ENCODE measurements around the gene CLRN3. TPM values are rescaled to one million over a fixed set of nuclear protein-coding genes. Genes with fewer than 3 reads are reported as not detected.

CLRN3 gene
- total RNA-seq, 4 donors from 2014 or later: 0.27 TPM; not detected in 3

DNA sequence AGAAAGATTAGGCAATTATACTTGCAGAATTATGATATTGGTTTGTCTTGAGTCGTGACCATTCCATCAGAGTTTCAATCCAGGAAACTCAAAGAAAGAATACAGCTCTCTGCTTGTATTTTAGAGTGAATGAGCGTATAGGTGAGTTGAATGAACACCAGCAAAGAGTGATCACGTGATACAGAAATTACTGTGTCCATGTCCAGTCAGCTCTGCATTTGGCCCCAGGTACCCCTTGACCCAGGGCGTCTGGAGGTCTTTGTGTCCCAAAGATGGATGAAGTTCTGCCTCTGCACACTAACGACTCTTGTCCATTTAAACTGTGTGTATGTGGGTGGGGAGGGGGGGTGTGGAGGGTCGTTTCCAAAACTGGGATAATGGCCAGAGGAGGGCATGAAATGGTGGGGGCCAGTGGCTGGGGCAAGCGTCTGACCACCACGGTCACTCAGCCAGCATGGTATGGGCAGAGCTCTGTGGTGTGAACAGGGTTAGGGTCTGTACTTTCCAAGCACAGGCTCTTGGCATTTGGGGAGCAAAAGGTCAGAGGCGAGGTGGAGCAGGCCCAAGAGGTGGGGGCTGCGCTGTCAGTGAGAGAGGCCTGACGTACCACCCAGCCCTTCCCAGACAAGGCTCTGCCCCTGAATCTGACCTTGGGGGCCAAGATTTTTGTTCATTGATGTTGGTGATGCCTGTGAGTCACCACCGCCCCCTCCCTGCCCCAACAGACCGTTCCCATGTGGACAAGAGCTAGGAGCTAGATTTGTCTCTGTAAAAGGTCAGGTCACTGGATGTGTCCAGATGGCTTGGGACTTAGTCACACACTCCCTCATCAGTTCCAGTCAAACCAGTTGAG lies 15.6 kb upstream of the CLRN3 start:
- Histone ChIP-seq H3K4me1 (peaks cover 6 to 7% of the 10 kb centered on the region in 2 donors), H3K9me3 (no peaks in the 10 kb centered on the region), H3K27me3 (peaks cover 4 to 8% (median 6%) of the 10 kb centered on the region in 3 donors), H3K27ac (peak overlapping the region in 2 of 4 donors; percentile 46 to 66), H3K4me3 (peak overlapping the region; percentile 53 to 72 (median 60)), H3K36me3 (no peaks in the 10 kb centered on the region)
- ATAC-seq (no peak), DNase-seq (no peak)
- TF ChIP-seq, protein P1, sequence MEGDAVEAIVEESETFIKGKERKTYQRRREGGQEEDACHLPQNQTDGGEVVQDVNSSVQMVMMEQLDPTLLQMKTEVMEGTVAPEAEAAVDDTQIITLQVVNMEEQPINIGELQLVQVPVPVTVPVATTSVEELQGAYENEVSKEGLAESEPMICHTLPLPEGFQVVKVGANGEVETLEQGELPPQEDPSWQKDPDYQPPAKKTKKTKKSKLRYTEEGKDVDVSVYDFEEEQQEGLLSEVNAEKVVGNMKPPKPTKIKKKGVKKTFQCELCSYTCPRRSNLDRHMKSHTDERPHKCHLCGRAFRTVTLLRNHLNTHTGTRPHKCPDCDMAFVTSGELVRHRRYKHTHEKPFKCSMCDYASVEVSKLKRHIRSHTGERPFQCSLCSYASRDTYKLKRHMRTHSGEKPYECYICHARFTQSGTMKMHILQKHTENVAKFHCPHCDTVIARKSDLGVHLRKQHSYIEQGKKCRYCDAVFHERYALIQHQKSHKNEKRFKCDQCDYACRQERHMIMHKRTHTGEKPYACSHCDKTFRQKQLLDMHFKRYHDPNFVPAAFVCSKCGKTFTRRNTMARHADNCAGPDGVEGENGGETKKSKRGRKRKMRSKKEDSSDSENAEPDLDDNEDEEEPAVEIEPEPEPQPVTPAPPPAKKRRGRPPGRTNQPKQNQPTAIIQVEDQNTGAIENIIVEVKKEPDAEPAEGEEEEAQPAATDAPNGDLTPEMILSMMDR (IDR thresholded peaks at IDR 0.05 in 4 of 5, conservative IDR thresholded peaks at IDR 0.05 in 1 of 5): no peak
- TF ChIP-seq POLR2A (IDR thresholded peaks at IDR 0.05): no peak
- intact Hi-C loops (cut with DNase I; ENCODE audit: low total_unique reads) (no loop called here), in situ Hi-C loops (cut with MboI; ENCODE audit: low sequenced_read_pairs in 4 of 4) (loop anchor here in 2 of 4 donors (10.0 kb wide), 1 partner anchor 106 kb away; no protein-coding TSS in a partner anchor)

DNA sequence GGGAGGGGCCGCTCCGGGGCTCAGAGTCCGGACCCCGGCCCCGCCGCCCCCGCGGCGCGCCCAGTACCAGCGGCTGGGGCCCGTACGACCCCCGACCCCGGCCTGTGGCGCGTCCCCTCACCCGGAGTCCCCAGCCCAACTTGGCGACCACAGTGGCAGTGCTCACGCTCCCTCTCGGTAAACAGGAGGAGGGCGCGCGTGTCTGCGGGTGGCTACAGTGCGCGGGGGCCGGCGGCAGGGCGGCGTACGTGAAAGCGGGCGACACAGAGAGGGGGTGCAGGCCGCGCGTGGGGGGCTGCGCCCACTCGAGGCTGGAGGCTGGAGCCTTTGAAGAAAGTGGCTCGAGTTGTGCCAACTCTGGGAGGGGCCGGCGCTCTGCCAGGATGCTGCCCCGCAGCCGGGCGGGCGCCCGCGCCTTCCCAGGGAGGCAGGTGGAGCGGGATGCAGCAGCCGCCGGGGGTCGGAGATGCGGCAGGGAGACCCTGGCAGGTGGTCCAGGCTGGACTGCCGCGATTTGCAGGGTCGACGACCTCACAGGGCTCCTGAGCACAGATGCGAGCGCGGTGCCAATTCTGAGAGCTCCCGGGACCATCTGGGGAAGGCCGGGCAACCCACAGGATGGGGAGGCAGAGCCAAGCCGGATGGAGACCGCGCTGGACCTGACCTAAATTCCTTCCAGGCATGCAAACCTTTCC lies 14.8 kb upstream of the CLRN3 start:
- no peak for TF ChIP-seq POLR2A (IDR thresholded peaks at IDR 0.05)
- TF ChIP-seq, protein P1 (IDR thresholded peaks at IDR 0.05 in 4 of 5, conservative IDR thresholded peaks at IDR 0.05 in 1 of 5): peak in 1 of 5 experiments; percentile 13
- Histone ChIP-seq H3K27me3 (peaks cover 4 to 8% (median 6%) of the 10 kb centered on the region in 3 donors), H3K4me1 (peaks cover 6 to 7% of the 10 kb centered on the region in 2 donors), H3K27ac (peak overlapping the region; percentile 46 to 68 (median 62)), H3K36me3 (no peaks in the 10 kb centered on the region), H3K4me3 (peak overlapping the region; percentile 53 to 72 (median 60)), H3K9me3 (no peaks in the 10 kb centered on the region)
- in situ Hi-C loops (cut with MboI; ENCODE audit: low sequenced_read_pairs in 4 of 4) (loop anchor here in 2 of 4 donors (10.0 kb wide), 1 partner anchor 107 kb away; no protein-coding TSS in a partner anchor), intact Hi-C loops (cut with DNase I; ENCODE audit: low total_unique reads) (loop anchor here (1.0 kb wide), 2 partner anchors 104 to 162 kb away; no protein-coding TSS in a partner anchor)
- peak; percentile 27 to 52 for ATAC-seq
- no peak for DNase-seq

DNA sequence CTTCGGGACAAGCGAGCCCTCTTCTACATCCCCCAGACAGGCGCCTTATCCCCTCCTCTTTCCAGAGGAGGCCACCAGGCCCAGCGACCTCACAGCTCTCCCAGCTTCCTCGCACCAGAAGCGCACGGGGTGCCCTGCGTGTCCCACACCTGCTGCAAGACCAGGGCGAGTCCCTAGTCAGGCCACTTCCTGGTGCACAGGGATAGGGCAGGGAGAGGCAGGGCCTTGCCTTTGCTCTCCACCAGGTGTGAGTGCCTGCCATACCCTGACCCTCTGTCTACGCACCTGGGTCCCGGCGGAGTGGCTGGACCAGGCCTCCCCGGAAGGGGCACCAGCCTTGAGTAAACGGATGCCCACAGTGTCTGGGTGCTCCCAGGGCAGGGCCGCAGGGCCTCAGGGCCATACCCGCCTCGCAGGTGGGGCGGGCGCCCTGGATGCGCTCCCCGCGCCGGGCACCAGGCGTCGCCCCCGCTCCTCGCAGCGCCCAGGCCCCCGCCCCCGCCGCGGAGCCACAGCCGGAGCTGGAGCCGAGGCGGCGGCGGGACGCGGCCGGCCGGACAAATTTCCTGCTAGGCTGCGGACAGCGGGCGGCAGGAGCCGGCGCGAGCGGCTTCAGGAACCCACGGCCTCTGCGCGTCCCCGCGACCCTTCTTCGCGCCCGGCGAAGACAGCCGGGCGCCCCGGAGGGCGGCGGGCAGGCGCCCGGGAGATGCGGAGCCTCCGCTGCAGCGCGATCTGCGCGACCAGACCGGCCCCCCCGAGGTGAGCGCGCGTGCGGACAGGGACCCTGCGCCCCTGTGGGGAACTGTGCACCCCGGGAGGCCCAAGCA lies 14.0 kb upstream of the CLRN3 start, which contains the start of gene PTPRE:
Gene PTPRE (plus strand): TSS at position 556 of the 830 bp plus-strand sequence. CDS start 133,779 bp downstream, outside the sequence.
- in situ Hi-C loops (cut with MboI; ENCODE audit: low sequenced_read_pairs in 4 of 4) (loop anchor here in 2 of 4 donors (10.0 kb wide), 1 partner anchor 108 kb away; no protein-coding TSS in a partner anchor), intact Hi-C loops (cut with DNase I; ENCODE audit: low total_unique reads) (loop anchor here (1.0 kb wide), 2 partner anchors 105 to 163 kb away; no protein-coding TSS in a partner anchor)
- H3K4me1 ChIP-seq: peaks cover 6 to 7% of the 10 kb centered on the region in 2 donors
- H3K36me3 ChIP-seq: no peaks in the 10 kb centered on the region
- no peaks in the 10 kb centered on the region for H3K9me3 ChIP-seq
- peak; percentile 84 to 86 for ATAC-seq
- H3K27me3 ChIP-seq: peaks cover 4 to 8% (median 6%) of the 10 kb centered on the region in 3 donors
- DNase-seq: no peak
- peak within 1 kb of the TSS; percentile 53 to 72 (median 60) for H3K4me3 ChIP-seq
- peak within 1 kb of the TSS; percentile 46 to 68 (median 62) for H3K27ac ChIP-seq
- peak in 1 of 2 donors; percentile 32 for TF ChIP-seq POLR2A (IDR thresholded peaks at IDR 0.05)
- TF ChIP-seq, protein P1 (IDR thresholded peaks at IDR 0.05 in 4 of 5, conservative IDR thresholded peaks at IDR 0.05 in 1 of 5): peak; percentile 61 to 98 (median 93)

DNA sequence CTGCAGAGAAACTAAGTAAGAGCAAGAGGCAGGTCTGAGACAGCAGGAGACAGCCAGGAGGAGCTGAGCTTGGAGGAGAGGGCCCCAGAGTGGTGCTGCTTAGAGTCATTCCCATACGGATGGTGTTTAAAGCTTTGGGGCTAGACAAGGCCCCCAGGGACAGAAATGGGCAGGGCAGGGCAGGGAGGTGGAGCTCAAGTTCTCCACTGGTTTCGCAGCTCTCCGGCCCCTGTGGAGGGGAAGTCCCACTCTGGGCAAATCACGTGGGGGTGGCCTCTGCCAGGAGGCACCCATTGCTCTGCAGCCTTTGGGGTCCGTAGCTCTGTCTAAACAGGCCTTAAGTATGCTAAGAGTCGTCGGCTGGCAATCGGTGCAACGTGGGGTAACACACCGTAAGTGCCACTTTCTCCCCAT lies 13.1 kb upstream of the CLRN3 start:
- H3K4me3 ChIP-seq: no peak overlapping the region
- peaks cover 6 to 7% of the 10 kb centered on the region in 2 donors for H3K4me1 ChIP-seq
- DNase-seq (no peak), ATAC-seq (no peak)
- in situ Hi-C loops (cut with MboI; ENCODE audit: low sequenced_read_pairs in 4 of 4): loop anchor here in 2 of 4 donors (10.0 kb wide), 1 partner anchor 109 kb away; no protein-coding TSS in a partner anchor
- TF ChIP-seq, protein P1 (IDR thresholded peaks at IDR 0.05 in 4 of 5, conservative IDR thresholded peaks at IDR 0.05 in 1 of 5): no peak
- TF ChIP-seq POLR2A (IDR thresholded peaks at IDR 0.05): no peak
- peaks cover 4 to 9% (median 8%) of the 10 kb centered on the region in 3 donors for H3K27me3 ChIP-seq
- H3K27ac ChIP-seq: no peak overlapping the region
- intact Hi-C loops (cut with DNase I; ENCODE audit: low total_unique reads): no loop called here
- no peaks in the 10 kb centered on the region for H3K36me3 ChIP-seq
- no peaks in the 10 kb centered on the region for H3K9me3 ChIP-seq

Data from gastrocnemius medialis (tissue), 4 donors.